Measurements from ENCODE around the gene ZNF724. TPM values are rescaled to one million over a fixed set of nuclear protein-coding genes. Genes with fewer than 3 reads are reported as not detected.
A peak's percentile ranks its signal among the peaks of the same experiment; 100 is the strongest.
"Not testable (repeated sequence)": the region's sequence is repeated elsewhere in the genome, so short reads cannot be mapped to it uniquely, and the experiment has no call there.

ZNF724 gene
- 24.2 TPM for polyA plus RNA-seq (2013, experiment 1 of 4)
- polyA plus RNA-seq (2013, experiment 2 of 4) = 27.8 TPM
- polyA plus RNA-seq (2013, experiment 3 of 4) = 21.9 TPM
- polyA plus RNA-seq (2013, experiment 4 of 4) = 19.8 TPM

DNA sequence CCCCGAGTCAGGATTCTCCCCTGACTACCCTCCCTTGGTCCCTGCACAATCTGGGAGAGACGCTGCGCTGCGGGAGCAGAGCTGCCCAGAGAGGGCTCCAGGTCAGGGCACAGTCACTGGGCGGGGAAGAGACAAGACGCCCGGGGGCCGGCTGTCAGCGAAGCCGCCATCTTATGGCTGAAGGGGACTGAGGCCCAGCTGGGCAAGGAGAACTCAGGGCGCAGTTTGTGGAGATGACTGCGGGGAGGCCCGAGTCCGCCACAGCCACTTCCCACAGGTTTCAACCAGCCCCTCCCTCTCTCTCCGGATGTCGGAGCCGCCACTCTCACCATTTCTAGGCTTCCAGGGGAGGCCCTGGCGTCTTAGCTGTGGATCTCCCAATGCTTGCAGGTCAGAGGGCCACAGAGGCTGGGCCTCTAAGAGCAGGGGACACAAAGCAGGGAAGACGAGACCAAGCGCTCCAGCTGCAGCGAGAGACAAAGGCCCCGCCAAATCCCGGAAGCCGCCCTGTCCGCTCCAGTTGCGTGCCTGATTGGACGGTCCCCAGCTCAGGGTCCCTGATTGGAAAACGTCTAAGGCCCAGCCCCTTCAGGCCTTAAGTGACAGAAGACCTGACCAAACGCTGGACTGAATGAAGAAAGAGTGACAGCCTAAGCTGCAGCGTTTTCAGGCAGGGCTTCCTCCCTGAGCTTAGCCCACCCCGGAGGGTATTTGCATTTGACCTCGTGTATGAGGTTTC, at the start of gene ZNF724:
Gene ZNF724 (minus strand): TSS at position 484 of the 739 bp plus-strand sequence. CDS start 152 bp downstream, at position 332.
- peaks cover 27% of the 10 kb centered on the region for H3K36me3 ChIP-seq (ENCODE audit: control insufficient read depth, insufficient read depth, low read length)
- H3K4me1 ChIP-seq (ENCODE audit: control insufficient read depth, insufficient read depth, low read length) = no peaks in the 10 kb centered on the region
- H3K4me3 ChIP-seq (ENCODE audit: insufficient read depth, low read depth, low read length) = peak within 1 kb of the TSS; percentile 94
- 0% methylated on average over 30 to 31 of the region's 32 CpGs for WGBS, 2 experiments
- peak within 1 kb of the TSS; percentile 99 for H3K27ac ChIP-seq (ENCODE audit: insufficient read depth, low read depth, low read length, poor library complexity, severe bottlenecking)
- H3K9me3 ChIP-seq (ENCODE audit: control insufficient read depth, low read length) = no peaks in the 10 kb centered on the region
- H3K27me3 ChIP-seq (ENCODE audit: control insufficient read depth, insufficient read depth, low read length, poor library complexity, severe bottlenecking) = no peaks in the 10 kb centered on the region

DNA sequence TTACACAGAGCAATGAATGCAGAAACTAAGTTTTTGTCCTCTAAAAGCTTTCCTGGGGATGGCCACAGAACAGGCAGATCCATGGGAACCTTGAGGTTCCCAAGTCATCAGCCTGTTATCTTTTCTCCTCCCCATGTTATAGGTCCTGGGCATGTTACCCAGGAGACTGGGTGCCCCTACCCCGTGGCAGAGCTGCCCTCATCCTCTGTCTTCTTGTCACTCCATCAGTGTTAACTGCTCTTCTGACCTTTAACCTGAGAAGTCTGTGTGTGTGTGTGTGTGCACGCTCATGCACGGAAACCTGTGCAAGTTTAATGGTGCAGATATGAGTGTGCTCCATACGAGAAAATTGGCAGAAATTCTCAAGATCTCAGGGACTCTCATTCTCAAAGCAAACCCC, 43.9 kb upstream of the ZNF724 start:
- Histone ChIP-seq H3K4me1 (ENCODE audit: control insufficient read depth, insufficient read depth, low read length) (no peaks in the 10 kb centered on the region), H3K27me3 (ENCODE audit: control insufficient read depth, insufficient read depth, low read length, poor library complexity, severe bottlenecking) (no peaks in the 10 kb centered on the region), H3K36me3 (ENCODE audit: control insufficient read depth, insufficient read depth, low read length) (no peaks in the 10 kb centered on the region), H3K27ac (ENCODE audit: insufficient read depth, low read depth, low read length, poor library complexity, severe bottlenecking) (no peak overlapping the region), H3K9me3 (ENCODE audit: control insufficient read depth, low read length) (peaks cover 5% of the 10 kb centered on the region), H3K4me3 (ENCODE audit: insufficient read depth, low read depth, low read length) (no peak overlapping the region)
- 73 to 79% methylated on average over 4 of the region's 4 CpGs for WGBS, 2 experiments

DNA sequence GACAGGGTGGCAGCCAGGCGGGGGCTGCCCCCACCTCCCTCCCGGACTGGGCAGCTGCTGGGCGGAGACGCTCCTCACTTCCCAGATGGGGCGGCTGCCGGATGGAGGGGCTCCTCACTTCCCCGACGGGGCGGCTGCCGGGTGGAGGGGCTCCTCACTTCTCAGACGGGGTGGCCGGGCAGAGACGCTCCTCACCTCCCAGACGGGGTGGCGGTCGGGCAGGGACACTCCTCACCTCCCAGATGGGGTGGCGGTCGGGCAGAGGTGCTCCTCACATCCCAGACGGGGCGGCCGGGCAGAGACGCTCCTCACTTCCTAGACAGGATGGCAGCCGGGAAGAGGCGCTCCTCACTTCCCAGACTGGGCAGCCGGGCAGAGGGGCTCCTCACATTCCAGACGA, 39.8 kb upstream of the ZNF724 start:
- H3K36me3 ChIP-seq (ENCODE audit: control insufficient read depth, insufficient read depth, low read length); H3K9me3 ChIP-seq (ENCODE audit: control insufficient read depth, low read length); H3K27ac ChIP-seq (ENCODE audit: insufficient read depth, low read depth, low read length, poor library complexity, severe bottlenecking); H3K4me1 ChIP-seq (ENCODE audit: control insufficient read depth, insufficient read depth, low read length); H3K27me3 ChIP-seq (ENCODE audit: control insufficient read depth, insufficient read depth, low read length, poor library complexity, severe bottlenecking); H3K4me3 ChIP-seq (ENCODE audit: insufficient read depth, low read depth, low read length): not testable (repeated sequence)
- WGBS, 2 experiments = 93 to 95% methylated on average over 26 of the region's 26 CpGs

DNA sequence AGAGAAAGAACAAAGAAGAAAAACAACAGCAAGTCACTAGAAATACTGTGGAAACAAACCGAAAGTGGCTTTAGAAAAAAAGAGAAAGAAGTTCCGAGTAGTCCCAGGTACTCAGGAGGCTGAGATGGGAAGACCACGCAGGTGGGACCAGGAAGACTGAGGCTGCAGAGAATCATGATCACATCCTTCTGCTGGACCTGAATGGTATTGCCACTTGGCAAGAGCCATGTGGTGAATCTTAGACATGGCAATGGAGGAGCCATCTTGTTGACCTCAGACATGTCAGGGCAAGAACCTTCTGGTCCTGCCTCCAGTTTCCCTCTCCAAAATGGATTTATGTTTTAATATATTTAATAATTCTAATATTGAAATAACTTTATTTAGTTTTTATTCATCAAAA, 37.4 kb upstream of the ZNF724 start:
- 87 to 89% methylated on average over 3 of the region's 3 CpGs for WGBS, 2 experiments
- Histone ChIP-seq H3K27ac (ENCODE audit: insufficient read depth, low read depth, low read length, poor library complexity, severe bottlenecking) (no peak overlapping the region), H3K9me3 (ENCODE audit: control insufficient read depth, low read length) (no peaks in the 10 kb centered on the region)

DNA sequence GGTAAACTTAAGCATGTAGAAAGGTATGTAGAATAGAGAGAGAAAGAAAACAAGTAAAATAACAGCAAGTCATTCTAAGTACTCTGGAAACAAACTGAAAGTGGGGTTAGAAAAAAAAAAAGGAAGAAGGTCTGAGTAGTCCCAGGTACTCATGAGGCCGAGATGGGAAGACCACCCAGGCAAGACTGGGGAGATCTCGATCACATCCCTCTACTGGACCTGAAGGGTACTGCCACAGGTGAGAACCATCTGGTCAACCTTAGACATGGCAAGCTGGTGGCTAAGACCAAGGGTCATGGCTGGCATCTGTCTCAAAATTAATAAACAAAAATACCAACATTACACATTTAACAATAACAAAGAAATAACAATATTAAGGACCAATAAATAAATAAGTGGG, 36.3 kb upstream of the ZNF724 start:
- Histone ChIP-seq H3K27ac (ENCODE audit: insufficient read depth, low read depth, low read length, poor library complexity, severe bottlenecking) (no peak overlapping the region), H3K36me3 (ENCODE audit: control insufficient read depth, insufficient read depth, low read length) (no peaks in the 10 kb centered on the region), H3K4me3 (ENCODE audit: insufficient read depth, low read depth, low read length) (no peak overlapping the region), H3K9me3 (ENCODE audit: control insufficient read depth, low read length) (no peaks in the 10 kb centered on the region), H3K27me3 (ENCODE audit: control insufficient read depth, insufficient read depth, low read length, poor library complexity, severe bottlenecking) (no peaks in the 10 kb centered on the region), H3K4me1 (ENCODE audit: control insufficient read depth, insufficient read depth, low read length) (no peaks in the 10 kb centered on the region)
- whole genome bisulfite sequencing, 2 experiments = 71 to 81% methylated on average over 2 of the region's 2 CpGs

More for the DNA sequence above, 37.4 kb upstream of the ZNF724 start:
- Histone ChIP-seq H3K4me1 (ENCODE audit: control insufficient read depth, insufficient read depth, low read length) (no peaks in the 10 kb centered on the region), H3K36me3 (ENCODE audit: control insufficient read depth, insufficient read depth, low read length) (no peaks in the 10 kb centered on the region), H3K4me3 (ENCODE audit: insufficient read depth, low read depth, low read length) (no peak overlapping the region), H3K27me3 (ENCODE audit: control insufficient read depth, insufficient read depth, low read length, poor library complexity, severe bottlenecking) (no peaks in the 10 kb centered on the region)

DNA sequence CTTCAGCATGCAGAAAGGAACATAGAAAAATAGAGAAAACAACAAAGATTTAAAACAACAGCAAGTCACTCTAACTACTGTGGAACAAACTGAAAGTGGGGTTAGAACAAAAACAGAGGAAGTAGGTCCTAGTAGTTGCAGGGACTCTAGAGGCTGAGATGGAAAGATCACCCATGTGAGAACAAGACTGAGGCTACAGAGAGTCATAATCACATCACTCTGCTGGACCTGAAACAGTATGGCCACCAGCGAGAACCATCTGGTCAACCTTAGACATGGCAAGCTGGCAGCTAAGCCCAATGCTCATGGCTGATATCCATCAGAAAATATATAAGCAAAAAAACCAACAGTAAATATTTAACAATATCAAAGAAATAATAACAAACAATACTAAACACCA, 35.8 kb upstream of the ZNF724 start:
- Histone ChIP-seq H3K4me1 (ENCODE audit: control insufficient read depth, insufficient read depth, low read length) (no peaks in the 10 kb centered on the region), H3K27me3 (ENCODE audit: control insufficient read depth, insufficient read depth, low read length, poor library complexity, severe bottlenecking) (no peaks in the 10 kb centered on the region), H3K4me3 (ENCODE audit: insufficient read depth, low read depth, low read length) (no peak overlapping the region), H3K36me3 (ENCODE audit: control insufficient read depth, insufficient read depth, low read length) (no peaks in the 10 kb centered on the region), H3K9me3 (ENCODE audit: control insufficient read depth, low read length) (no peaks in the 10 kb centered on the region), H3K27ac (ENCODE audit: insufficient read depth, low read depth, low read length, poor library complexity, severe bottlenecking) (no peak overlapping the region)
- WGBS, 2 experiments = 91 to 95% methylated on average over 1 of the region's 1 CpG

DNA sequence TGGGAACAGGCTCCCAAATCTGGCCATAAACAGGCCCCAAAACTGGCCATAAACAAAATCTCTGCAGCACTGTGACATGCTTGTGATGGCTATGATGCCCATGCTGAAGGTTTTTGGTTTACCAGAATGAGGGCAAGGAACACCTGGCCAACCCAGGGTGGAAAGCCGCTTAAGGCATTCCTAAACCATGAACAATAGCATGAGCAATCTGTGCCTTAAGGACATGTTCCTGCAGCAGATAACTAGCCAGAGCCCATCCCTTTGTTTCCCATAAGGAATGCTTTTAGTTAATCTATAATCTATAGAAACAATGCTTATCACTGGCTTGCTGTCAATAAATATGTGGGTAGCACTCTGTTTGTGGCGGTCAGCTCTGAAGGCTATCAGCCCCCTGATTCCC, 35.1 kb upstream of the ZNF724 start:
- H3K9me3 ChIP-seq (ENCODE audit: control insufficient read depth, low read length); H3K27me3 ChIP-seq (ENCODE audit: control insufficient read depth, insufficient read depth, low read length, poor library complexity, severe bottlenecking); H3K4me3 ChIP-seq (ENCODE audit: insufficient read depth, low read depth, low read length); H3K36me3 ChIP-seq (ENCODE audit: control insufficient read depth, insufficient read depth, low read length); H3K4me1 ChIP-seq (ENCODE audit: control insufficient read depth, insufficient read depth, low read length); H3K27ac ChIP-seq (ENCODE audit: insufficient read depth, low read depth, low read length, poor library complexity, severe bottlenecking): not testable (repeated sequence)
- 94 to 96% methylated on average over 2 of the region's 2 CpGs for WGBS, 2 experiments

DNA sequence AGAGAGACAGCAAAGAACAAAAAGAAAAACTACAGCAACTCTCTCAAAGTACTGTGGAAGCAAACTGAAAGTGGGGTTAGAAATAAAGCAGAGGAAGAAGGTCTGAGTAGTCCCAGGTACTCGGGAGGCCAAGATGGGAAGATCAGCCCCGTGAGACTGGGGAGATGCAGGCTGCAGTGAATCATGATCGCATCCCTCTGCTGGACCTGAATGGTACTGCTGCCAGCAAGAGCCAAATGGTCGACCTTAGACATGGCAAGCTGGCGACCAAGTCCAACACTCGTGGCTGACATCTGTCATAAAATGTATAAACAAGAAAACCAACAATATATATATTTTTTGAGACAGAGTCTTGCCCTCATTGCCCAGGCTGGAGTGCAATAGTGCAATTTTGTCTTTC, 33.7 kb upstream of the ZNF724 start:
- no peaks in the 10 kb centered on the region for H3K36me3 ChIP-seq (ENCODE audit: control insufficient read depth, insufficient read depth, low read length)
- H3K4me3 ChIP-seq (ENCODE audit: insufficient read depth, low read depth, low read length) = no peak overlapping the region
- 39 to 52% methylated on average over 6 of the region's 6 CpGs for WGBS, 2 experiments
- no peaks in the 10 kb centered on the region for H3K4me1 ChIP-seq (ENCODE audit: control insufficient read depth, insufficient read depth, low read length)
- no peaks in the 10 kb centered on the region for H3K9me3 ChIP-seq (ENCODE audit: control insufficient read depth, low read length)
- H3K27me3 ChIP-seq (ENCODE audit: control insufficient read depth, insufficient read depth, low read length, poor library complexity, severe bottlenecking) = no peaks in the 10 kb centered on the region
- H3K27ac ChIP-seq (ENCODE audit: insufficient read depth, low read depth, low read length, poor library complexity, severe bottlenecking) = no peak overlapping the region

DNA sequence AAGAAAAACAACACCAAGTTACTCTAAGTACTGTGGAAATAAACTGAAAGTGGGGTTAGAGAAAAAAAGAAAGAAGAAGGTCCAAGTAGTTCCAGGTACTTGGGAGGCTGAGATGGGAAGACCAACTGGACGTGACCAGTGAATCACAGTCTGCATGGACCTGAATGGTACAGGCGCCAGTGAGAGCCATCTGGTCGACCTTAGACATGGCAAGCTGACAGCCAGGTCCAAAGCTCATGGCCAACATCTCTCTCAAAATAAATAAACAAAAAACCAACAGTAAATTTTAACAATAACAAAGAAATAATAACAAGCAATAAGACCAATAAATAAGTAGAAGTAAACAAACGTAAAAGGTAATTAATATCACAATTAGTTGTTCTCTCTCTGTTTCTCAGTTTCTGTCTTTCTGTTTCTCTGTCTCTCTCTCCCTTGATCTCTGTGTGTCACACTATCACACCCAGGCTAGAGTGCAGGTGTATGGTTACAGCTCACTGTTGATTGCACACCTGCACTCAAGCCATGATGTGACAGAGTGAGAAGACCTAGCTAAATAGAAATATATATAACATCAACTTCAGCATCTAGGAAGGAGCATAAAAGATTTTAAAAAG, 31.6 kb upstream of the ZNF724 start:
- 86 to 92% methylated on average over 4 of the region's 4 CpGs for whole genome bisulfite sequencing, 2 experiments

DNA sequence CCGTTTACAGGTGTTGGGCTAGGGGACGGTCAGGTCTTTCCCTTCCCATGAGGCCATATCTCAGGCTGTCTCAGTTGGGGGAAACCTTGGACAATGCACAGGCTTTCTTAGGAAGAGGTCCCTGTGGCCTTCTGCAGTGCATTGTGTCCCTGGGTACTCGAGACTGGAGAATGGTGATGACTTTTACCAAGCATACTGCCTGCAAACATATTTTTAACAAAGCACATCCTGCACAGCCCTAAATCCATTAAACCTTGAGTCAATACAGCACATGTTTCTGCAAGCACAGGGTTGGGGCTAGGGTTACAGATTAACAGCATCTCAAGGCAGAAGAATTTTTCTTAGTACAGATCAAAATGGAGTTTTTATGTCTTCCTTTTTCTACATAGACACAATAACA, 27.9 kb upstream of the ZNF724 start:
- WGBS, 2 experiments = 82 to 92% methylated on average over 3 of the region's 3 CpGs
- not testable (repeated sequence) for H3K27ac ChIP-seq (ENCODE audit: insufficient read depth, low read depth, low read length, poor library complexity, severe bottlenecking); H3K4me3 ChIP-seq (ENCODE audit: insufficient read depth, low read depth, low read length); H3K4me1 ChIP-seq (ENCODE audit: control insufficient read depth, insufficient read depth, low read length); H3K27me3 ChIP-seq (ENCODE audit: control insufficient read depth, insufficient read depth, low read length, poor library complexity, severe bottlenecking); H3K36me3 ChIP-seq (ENCODE audit: control insufficient read depth, insufficient read depth, low read length); H3K9me3 ChIP-seq (ENCODE audit: control insufficient read depth, low read length)

More for the DNA sequence above, 31.6 kb upstream of the ZNF724 start:
- Histone ChIP-seq H3K27me3 (ENCODE audit: control insufficient read depth, insufficient read depth, low read length, poor library complexity, severe bottlenecking) (no peaks in the 10 kb centered on the region), H3K4me1 (ENCODE audit: control insufficient read depth, insufficient read depth, low read length) (no peaks in the 10 kb centered on the region), H3K36me3 (ENCODE audit: control insufficient read depth, insufficient read depth, low read length) (no peaks in the 10 kb centered on the region), H3K4me3 (ENCODE audit: insufficient read depth, low read depth, low read length) (no peak overlapping the region), H3K9me3 (ENCODE audit: control insufficient read depth, low read length) (no peaks in the 10 kb centered on the region), H3K27ac (ENCODE audit: insufficient read depth, low read depth, low read length, poor library complexity, severe bottlenecking) (no peak overlapping the region)

Measured in ectodermal cell (in vitro differentiated cells).